Endothelial cell of umbilical vein (primary cell): Measurements from ENCODE around the gene TAS2R41. TPM values are rescaled to one million over a fixed set of nuclear protein-coding genes. Genes with fewer than 3 reads are reported as not detected.

Experiments
- BruUV-seq: library from RNA; stranded (reverse); fragments of 400-500 nt; replicated peaks from 2 replicates; lab custom pipeline; 2021; lab: Mats Ljungman, UMichigan
- CTCF ChIA-PET: fragments of 300-600, 350-600 bp; sonication (Branson Sonifier 250); formaldehyde crosslinking; loops from one replicate; lab custom pipeline; 2021; ENCODE audit warnings: antibody characterized with exemption, inconsistent platforms; lab: Charles Lee
- POLR2A ChIA-PET: fragments of 300-600, 350-600 bp; sonication (Branson Sonifier 250); formaldehyde crosslinking; loops from one replicate; lab custom pipeline; 2021; ENCODE audit warnings: antibody characterized with exemption, inconsistent platforms; lab: Charles Lee
- DNase-seq: peaks from one replicate; pipeline ENCODE4 v3.0.0-alpha.2; 2011; ENCODE audit warnings: low read depth, low spot score
- FAIRE-seq: peaks from 2 replicates; lab custom pipeline; 2011; peaks lifted over from hg19 to GRCh38; lab: Jason Lieb, UNC
- H2AFZ ChIP-seq: 2 replicates; pipeline ENCODE4 v1.6.0; 2012; ENCODE audit warnings: low read depth, low read length, control low read depth, inconsistent platforms
- H3K27ac ChIP-seq: 2 replicates; pipeline ENCODE4 v1.5.1; 2011; ENCODE audit warnings: low read depth, mild to moderate bottlenecking, control low read depth, low read length, moderate library complexity; ENCODE audit not compliant: insufficient read depth
- H3K27me3 ChIP-seq, 2 experiments: 2 replicates each; pipeline versions ENCODE4 v1.6.0 to v1.6.1; 2011; ENCODE audit warnings: low read length in 2 of 2, mixed read lengths in 1 of 2; ENCODE audit not compliant: control insufficient read depth in 2 of 2, insufficient read depth in 2 of 2
- H3K36me3 ChIP-seq, 2 experiments: 2 replicates in 1 of 2; 3 replicates in 1 of 2; pipeline ENCODE4 v1.5.1; 2011; ENCODE audit warnings: low read length in 2 of 2, mild to moderate bottlenecking in 1 of 2, moderate library complexity in 1 of 2; ENCODE audit not compliant: control insufficient read depth in 2 of 2, insufficient read depth in 2 of 2; ENCODE audit errors: extremely low read depth in 1 of 2
- H3K4me1 ChIP-seq: 3 replicates; pipeline ENCODE4 v1.5.1; 2011; ENCODE audit warnings: mild to moderate bottlenecking, low read length; ENCODE audit not compliant: control insufficient read depth, insufficient read depth; ENCODE audit errors: extremely low read depth
- H3K4me2 ChIP-seq: 2 replicates; pipeline ENCODE4 v1.6.1; 2011; ENCODE audit warnings: low read length, control low read depth, mixed read lengths; ENCODE audit not compliant: insufficient read depth
- H3K4me3 ChIP-seq, 3 experiments: fragments of 200-600 bp in 1 of 3; sonication (generic), shearing (Covaris generic) in 1 of 3; replicated peaks in 1 of 3; 2 replicates each; pipeline ENCODE4 v1.5.1; 2011 to 2016; ENCODE audit warnings: control low read depth in 3 of 3, low read length in 3 of 3, mild to moderate bottlenecking in 2 of 3, inconsistent platforms in 1 of 3, low read depth in 1 of 3, moderate library complexity in 1 of 3; ENCODE audit not compliant: insufficient read depth in 1 of 3
- H3K79me2 ChIP-seq: 2 replicates; pipeline ENCODE4 v1.6.0; 2012; ENCODE audit warnings: low read length, inconsistent platforms; ENCODE audit not compliant: control insufficient read depth, insufficient read depth
- H3K9ac ChIP-seq: replicated peaks from 2 replicates; pipeline ENCODE3; 2011; ENCODE audit warnings: low read length, control low read depth; ENCODE audit not compliant: insufficient read depth; ENCODE audit errors: extremely low read depth
- H3K9me1 ChIP-seq: replicated peaks from 3 replicates; pipeline ENCODE4 v1.6.0; 2011; ENCODE audit warnings: mild to moderate bottlenecking, low read length; ENCODE audit not compliant: control insufficient read depth, insufficient read depth; ENCODE audit errors: extremely low read depth
- H3K9me3 ChIP-seq: replicated peaks from 2 replicates; pipeline ENCODE4 v1.5.1; 2012; ENCODE audit warnings: low read length, inconsistent platforms; ENCODE audit not compliant: control insufficient read depth, insufficient read depth
- H4K20me1 ChIP-seq: replicated peaks from 2 replicates; pipeline ENCODE3; 2011; ENCODE audit warnings: mild to moderate bottlenecking, low read length; ENCODE audit not compliant: control insufficient read depth, insufficient read depth; ENCODE audit errors: extremely low read depth
- EZH2 ChIP-seq: IDR thresholded peaks from 2 replicates; pipeline ENCODE4 v1.6.1; 2012; ENCODE audit warnings: borderline replicate concordance, low read depth, mild to moderate bottlenecking, moderate library complexity, low read length, inconsistent platforms; ENCODE audit not compliant: severe bottlenecking
- FOS ChIP-seq: IDR thresholded peaks from 2 replicates; pipeline ENCODE4 v1.6.1; 2011; ENCODE audit warnings: mild to moderate bottlenecking, low read length, moderate library complexity, borderline replicate concordance; ENCODE audit not compliant: insufficient read depth
- GATA2 ChIP-seq: IDR thresholded peaks from 2 replicates; pipeline ENCODE4 v1.7.0; 2011; ENCODE audit warnings: low read depth, mild to moderate bottlenecking, moderate library complexity, mixed read lengths, low read length; ENCODE audit not compliant: insufficient read length, insufficient read depth
- JUN ChIP-seq: IDR thresholded peaks from 2 replicates; pipeline ENCODE4 v1.6.1; 2011; ENCODE audit warnings: borderline replicate concordance, low read depth; ENCODE audit not compliant: insufficient read length, insufficient read depth
- MYC ChIP-seq: IDR thresholded peaks from one replicate; pipeline ENCODE4 v1.6.1; 2011; ENCODE audit warnings: mild to moderate bottlenecking, low read depth, low read length
- POLR2A ChIP-seq: IDR thresholded peaks from 2 replicates; pipeline ENCODE4 v1.6.1; 2012; ENCODE audit warnings: low read depth, mild to moderate bottlenecking, control low read depth, low read length
- POLR2AphosphoS5 ChIP-seq: IDR thresholded peaks from 2 replicates; pipeline ENCODE4 v1.6.1; 2012; ENCODE audit warnings: low read depth, mild to moderate bottlenecking, control low read depth, low read length, moderate library complexity; ENCODE audit not compliant: insufficient read depth
- dilution Hi-C: fragments of 300-500 bp; cut with MboI; formaldehyde crosslinking; loops from one replicate; pipeline ENCODE4 v1.15.0; 2019; ENCODE audit warnings: low sequenced_read_pairs; ENCODE audit not compliant: extremely low pct_ligation_motif_present
- intact Hi-C: fragments of 100-400 bp; cut with micrococcal nuclease; formaldehyde crosslinking; loops from one replicate; pipeline ENCODE4 v1.10.0; 2022
- polyA plus RNA-seq, 4 experiments: library from polyadenylated mRNA; depleted of rRNA in 3 of 4; stranded (reverse) in 3 of 4; unstranded in 1 of 4; fragments of >200 nt; gene quantifications; 2 replicates each; pipeline versions ENCODE4 v1.2.1 to v1.2.3, GENCODE V29; 2011 to 2012; ENCODE audit warnings: missing spikeins in 1 of 4
- total RNA-seq: library from RNA; stranded (reverse); gene quantifications from 2 replicates; pipeline ENCODE4 v1.2.3, GENCODE V29; 2021
- TF ChIP-seq, protein P1 (sequence below), 2 donors: IDR thresholded peaks; 1 replicate in 1 of 2; 2 replicates in 1 of 2; pipeline ENCODE4 v1.5.1; 2011; ENCODE audit warnings: low read length in 2 of 2, mild to moderate bottlenecking in 2 of 2, moderate library complexity in 2 of 2, control low read depth in 1 of 2, inconsistent platforms in 1 of 2, low read depth in 1 of 2; ENCODE audit not compliant: insufficient read depth in 1 of 2; ENCODE audit errors: extremely low read depth in 1 of 2
- TF ChIP-seq, protein P2 (sequence below): IDR thresholded peaks from 2 replicates; pipeline ENCODE4 v1.6.1; 2011; ENCODE audit not compliant: insufficient read depth, insufficient read length

Gene TAS2R41
- total and polyA plus RNA-seq, 2 donors (not counting 3 experiments of a cell fraction or from before 2014, with no cell fraction given), result not detected

- H3K4me2 ChIP-seq, result no peak overlapping the region
- H4K20me1 ChIP-seq, result no peaks in the 10 kb centered on the region
- FAIRE-seq, result no peak
- no peaks in the 10 kb centered on the region for H3K9me3 ChIP-seq
- no peak overlapping the region for H3K27ac ChIP-seq
- H3K79me2 ChIP-seq, result no peaks in the 10 kb centered on the region
- ChIA-PET CTCF (no interaction called here), POLR2A (no interaction called here)
- H3K27me3 ChIP-seq, result no peaks in the 10 kb centered on the region
- no peaks in the 10 kb centered on the region for H3K9me1 ChIP-seq
- H3K9ac ChIP-seq, result no peak overlapping the region
- peaks cover 13% of the 10 kb centered on the region for H3K4me1 ChIP-seq
- no peaks in the 10 kb centered on the region for H3K36me3 ChIP-seq
- no TSS peak for BruUV-seq
- H3K4me3 ChIP-seq, result no peak overlapping the region
- H2AFZ ChIP-seq, result no peak overlapping the region
- DNase-seq, result no peak
- TF ChIP-seq, protein P1, sequence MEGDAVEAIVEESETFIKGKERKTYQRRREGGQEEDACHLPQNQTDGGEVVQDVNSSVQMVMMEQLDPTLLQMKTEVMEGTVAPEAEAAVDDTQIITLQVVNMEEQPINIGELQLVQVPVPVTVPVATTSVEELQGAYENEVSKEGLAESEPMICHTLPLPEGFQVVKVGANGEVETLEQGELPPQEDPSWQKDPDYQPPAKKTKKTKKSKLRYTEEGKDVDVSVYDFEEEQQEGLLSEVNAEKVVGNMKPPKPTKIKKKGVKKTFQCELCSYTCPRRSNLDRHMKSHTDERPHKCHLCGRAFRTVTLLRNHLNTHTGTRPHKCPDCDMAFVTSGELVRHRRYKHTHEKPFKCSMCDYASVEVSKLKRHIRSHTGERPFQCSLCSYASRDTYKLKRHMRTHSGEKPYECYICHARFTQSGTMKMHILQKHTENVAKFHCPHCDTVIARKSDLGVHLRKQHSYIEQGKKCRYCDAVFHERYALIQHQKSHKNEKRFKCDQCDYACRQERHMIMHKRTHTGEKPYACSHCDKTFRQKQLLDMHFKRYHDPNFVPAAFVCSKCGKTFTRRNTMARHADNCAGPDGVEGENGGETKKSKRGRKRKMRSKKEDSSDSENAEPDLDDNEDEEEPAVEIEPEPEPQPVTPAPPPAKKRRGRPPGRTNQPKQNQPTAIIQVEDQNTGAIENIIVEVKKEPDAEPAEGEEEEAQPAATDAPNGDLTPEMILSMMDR (IDR thresholded peaks at IDR 0.05; ENCODE audit: extremely low read depth in 1 of 2, insufficient read depth in 1 of 2, low read depth in 1 of 2, low read length in 2 of 2), result no peak
- TF ChIP-seq EZH2, result no peak
- no peak for TF ChIP-seq POLR2AphosphoS5
- TF ChIP-seq POLR2A, result no peak
- TF ChIP-seq FOS, result no peak
- TF ChIP-seq, protein P2, sequence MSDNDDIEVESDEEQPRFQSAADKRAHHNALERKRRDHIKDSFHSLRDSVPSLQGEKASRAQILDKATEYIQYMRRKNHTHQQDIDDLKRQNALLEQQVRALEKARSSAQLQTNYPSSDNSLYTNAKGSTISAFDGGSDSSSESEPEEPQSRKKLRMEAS, result no peak
- no peak for TF ChIP-seq GATA2
- TF ChIP-seq MYC, result no peak
- no peak for TF ChIP-seq JUN
- intact Hi-C loops (no loop called here), dilution Hi-C loops (no loop called here)
These were observed 19.0 kb upstream of the TAS2R41 start for GRCh38 chr7:143458681-143459080.
